HAP-1 (cell line): ENCODE measurements around the gene RHCG.

Experiments
- DNase-seq, 2 experiments: peaks; one replicate each; pipeline ENCODE4 v3.0.0-alpha.2; 2016 to 2020; ENCODE audit warnings: low spot score in 2 of 2
- H3K27me3 ChIP-seq: fragments of 250-450 bp; sonication (Bioruptor Pico); 2 replicates; pipeline ENCODE4 v1.5.1; 2020; ENCODE audit warnings: low read depth, mild to moderate bottlenecking, moderate library complexity
- H3K36me3 ChIP-seq: fragments of 250-450 bp; sonication (Bioruptor Pico); replicated peaks from 2 replicates; pipeline ENCODE4 v1.5.1; 2020; ENCODE audit warnings: mild to moderate bottlenecking
- H3K4me1 ChIP-seq: fragments of 250-450 bp; sonication (Bioruptor Pico); 2 replicates; pipeline ENCODE4 v1.5.1; 2020; ENCODE audit warnings: mild to moderate bottlenecking
- H3K4me3 ChIP-seq: fragments of 250-450 bp; sonication (Bioruptor Pico); 2 replicates; pipeline ENCODE4 v1.5.1; 2020; ENCODE audit warnings: mild to moderate bottlenecking, moderate library complexity
- H3K9me3 ChIP-seq: fragments of 250-450 bp; sonication (Bioruptor Pico); 2 replicates; pipeline ENCODE4 v1.5.1; 2020; ENCODE audit warnings: mild to moderate bottlenecking, moderate library complexity
- in situ Hi-C: fragments of 300-500 bp; cut with MboI; formaldehyde crosslinking; loops from 3 replicates; pipeline ENCODE4 v1.14.3; 2020; ENCODE audit warnings: low sequenced_read_pairs, inconsistent platforms, mixed read lengths

Gene RHCG

DNA sequence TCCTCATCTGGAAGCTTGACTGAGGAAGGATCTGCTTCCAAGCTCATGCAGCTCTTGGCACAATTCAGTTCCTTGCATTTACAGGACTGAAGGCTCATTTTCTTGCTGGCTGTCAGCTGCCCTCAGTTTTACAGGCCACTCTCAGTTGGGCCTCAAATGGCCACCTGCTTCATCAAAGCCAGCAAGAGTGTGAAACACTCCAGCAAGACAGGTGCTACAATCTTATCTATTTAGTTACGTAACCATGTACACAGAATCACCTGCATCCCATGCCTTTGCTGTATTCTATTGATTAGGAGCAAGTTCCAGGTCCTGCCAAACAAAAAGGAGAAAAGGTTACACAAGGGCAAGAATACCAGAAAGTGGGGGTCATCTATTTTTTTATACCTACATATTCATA, 40.8 kb downstream of the RHCG start:
- in situ Hi-C loops, result no loop called here
- no peaks in the 10 kb centered on the region for H3K36me3 ChIP-seq
- H3K27me3 ChIP-seq, result peaks cover 2% of the 10 kb centered on the region; the same call in 1 of the 2 replicates
- H3K9me3 ChIP-seq, result no peaks in the 10 kb centered on the region
- no peaks in the 10 kb centered on the region for H3K4me1 ChIP-seq
- no peak overlapping the region for H3K4me3 ChIP-seq
- DNase-seq, result no peak

DNA sequence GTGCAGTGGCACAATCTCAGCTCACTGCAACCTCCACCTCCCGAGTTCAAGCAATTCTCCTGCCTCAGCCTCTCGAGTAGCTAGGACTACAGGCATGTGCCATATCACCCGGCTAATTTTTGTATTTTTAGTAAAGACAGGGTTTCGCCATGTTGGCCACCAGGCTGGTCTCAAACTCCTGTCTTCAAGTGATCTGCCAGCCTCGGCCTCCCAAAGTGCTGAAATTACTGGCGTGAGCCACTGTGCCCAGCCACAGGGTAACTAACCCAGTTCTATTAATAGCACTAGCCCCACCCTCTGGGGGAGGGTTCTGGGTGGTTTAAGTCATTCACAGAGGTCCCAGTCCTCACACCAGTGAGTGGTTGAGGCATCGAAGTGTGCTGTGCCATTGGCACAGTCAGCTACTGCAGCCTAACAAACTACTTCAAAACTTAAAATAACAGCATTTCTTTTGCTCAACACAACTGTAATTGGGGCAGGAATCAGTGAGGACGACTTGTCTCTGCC, 44.0 kb downstream of the RHCG start:
- H3K27me3 ChIP-seq, result peaks cover 2% of the 10 kb centered on the region; the same call in 1 of the 2 replicates
- H3K9me3 ChIP-seq, result no peaks in the 10 kb centered on the region
- no peaks in the 10 kb centered on the region for H3K36me3 ChIP-seq
- H3K4me3 ChIP-seq, result no peak overlapping the region
- no peak for DNase-seq
- in situ Hi-C loops, result no loop called here
- H3K4me1 ChIP-seq, result no peaks in the 10 kb centered on the region

GRCh38 chr15:89451846-89452245, 44.5 kb downstream of the RHCG start:
- DNase-seq, result no peak
- Histone ChIP-seq H3K4me1 (no peaks in the 10 kb centered on the region), H3K9me3 (no peaks in the 10 kb centered on the region), H3K27me3 (peaks cover 2% of the 10 kb centered on the region; the same call in 1 of the 2 replicates), H3K4me3 (no peak overlapping the region), H3K36me3 (no peaks in the 10 kb centered on the region)
- in situ Hi-C loops, result no loop called here

- H3K27me3 ChIP-seq, result peaks cover 2% of the 10 kb centered on the region; the same call in 1 of the 2 replicates
- H3K4me1 ChIP-seq, result peaks cover 3% of the 10 kb centered on the region; the same call in 1 of the 2 replicates
- H3K36me3 ChIP-seq, result no peaks in the 10 kb centered on the region
- DNase-seq, result no peak
- in situ Hi-C loops, result no loop called here
- no peak overlapping the region for H3K4me3 ChIP-seq
- H3K9me3 ChIP-seq, result no peaks in the 10 kb centered on the region
These were observed 46.0 kb downstream of the RHCG start for GRCh38 chr15:89450076-89451006.

- H3K27me3 ChIP-seq, result peaks cover 2% of the 10 kb centered on the region; the same call in 1 of the 2 replicates
These were observed 47.6 kb downstream of the RHCG start for GRCh38 chr15:89448825-89449224.

DNA sequence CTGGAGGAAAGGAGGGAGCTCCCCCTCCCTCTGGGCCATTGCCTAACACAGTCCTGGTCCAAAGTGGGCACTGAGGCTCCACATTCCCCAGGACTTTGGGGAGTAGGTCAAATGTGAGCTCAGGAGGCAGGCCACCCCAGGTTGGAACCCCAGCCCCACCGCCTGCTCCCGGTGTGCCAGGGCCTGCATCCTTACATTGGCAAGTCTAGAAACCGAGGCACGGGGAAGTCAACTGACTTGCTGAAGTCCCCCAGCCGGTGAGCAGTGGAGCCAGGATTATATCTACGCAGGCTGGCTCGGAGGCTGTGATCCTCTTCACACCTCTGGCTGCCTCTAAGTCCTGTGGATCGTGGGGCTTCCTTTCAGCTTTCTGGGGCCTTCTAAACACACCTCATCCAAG, 48.7 kb downstream of the RHCG start:
- H3K27me3 ChIP-seq, result peaks cover 2% of the 10 kb centered on the region; the same call in 1 of the 2 replicates
- DNase-seq, result no peak
- H3K4me1 ChIP-seq, result peaks cover 3% of the 10 kb centered on the region; the same call in 1 of the 2 replicates
- in situ Hi-C loops, result no loop called here
- no peaks in the 10 kb centered on the region for H3K9me3 ChIP-seq
- H3K36me3 ChIP-seq, result no peaks in the 10 kb centered on the region
- H3K4me3 ChIP-seq, result no peak overlapping the region

More at GRCh38 chr15:89448825-89449224, 47.6 kb downstream of the RHCG start:
- DNase-seq, result no peak
- H3K4me3 ChIP-seq, result no peak overlapping the region
- H3K9me3 ChIP-seq, result no peaks in the 10 kb centered on the region
- H3K4me1 ChIP-seq, result peaks cover 3% of the 10 kb centered on the region; the same call in 1 of the 2 replicates
- in situ Hi-C loops, result no loop called here
- no peaks in the 10 kb centered on the region for H3K36me3 ChIP-seq

- Histone ChIP-seq H3K36me3 (no peaks in the 10 kb centered on the region), H3K27me3 (peaks cover 2% of the 10 kb centered on the region; the same call in 1 of the 2 replicates), H3K4me3 (no peak overlapping the region), H3K4me1 (peaks cover 3% of the 10 kb centered on the region; the same call in 1 of the 2 replicates), H3K9me3 (no peaks in the 10 kb centered on the region)
- DNase-seq, result peak in 1 of 2 experiments; percentile 30
- in situ Hi-C loops, result no loop called here
These were observed 50.0 kb downstream of the RHCG start for GRCh38 chr15:89446255-89446891.

DNA sequence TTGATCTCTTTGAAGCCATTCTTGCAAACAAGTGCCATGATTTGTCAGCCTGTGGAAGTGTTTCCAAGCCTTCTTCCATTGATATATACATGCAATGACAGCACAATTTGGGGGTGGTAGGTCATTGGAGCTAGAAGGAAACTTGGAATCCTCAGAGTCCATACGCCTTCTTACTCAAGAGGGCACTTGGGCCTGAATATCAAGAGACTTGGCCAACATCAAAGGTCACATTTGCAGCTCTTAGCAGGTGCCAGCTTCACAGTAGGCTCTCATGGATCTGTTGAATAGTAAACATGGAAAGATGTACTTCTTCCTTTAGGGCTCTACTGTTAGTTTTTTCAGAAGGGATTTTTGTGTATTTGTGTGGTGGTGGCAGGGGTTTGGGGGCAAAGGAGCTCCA, 50.9 kb downstream of the RHCG start:
- DNase-seq, result no peak
- no peaks in the 10 kb centered on the region; the same call in 1 of the 2 replicates for H3K27me3 ChIP-seq
- in situ Hi-C loops, result no loop called here

GRCh38 chr15:89444241-89445225, 51.9 kb downstream of the RHCG start:
- DNase-seq, result peak in 1 of 2 experiments; percentile 32
- H3K36me3 ChIP-seq, result no peaks in the 10 kb centered on the region
- H3K4me1 ChIP-seq, result peaks cover 3% of the 10 kb centered on the region; the same call in 1 of the 2 replicates
- H3K9me3 ChIP-seq, result no peaks in the 10 kb centered on the region
- H3K27me3 ChIP-seq, result no peaks in the 10 kb centered on the region
- in situ Hi-C loops, result no loop called here
- no peak overlapping the region for H3K4me3 ChIP-seq

More for the DNA sequence above, 50.9 kb downstream of the RHCG start:
- Histone ChIP-seq H3K4me1 (peaks cover 3% of the 10 kb centered on the region; the same call in 1 of the 2 replicates), H3K36me3 (no peaks in the 10 kb centered on the region), H3K4me3 (no peak overlapping the region), H3K9me3 (no peaks in the 10 kb centered on the region)

GRCh38 chr15:89443581-89443980, 52.8 kb downstream of the RHCG start:
- Histone ChIP-seq H3K4me3 (no peak overlapping the region), H3K27me3 (peaks cover 8% of the 10 kb centered on the region; the same call in 1 of the 2 replicates), H3K4me1 (peaks cover 3% of the 10 kb centered on the region; the same call in 1 of the 2 replicates), H3K36me3 (no peaks in the 10 kb centered on the region), H3K9me3 (no peaks in the 10 kb centered on the region)
- no peak for DNase-seq
- in situ Hi-C loops, result no loop called here

- Histone ChIP-seq H3K4me1 (peaks cover 3% of the 10 kb centered on the region; the same call in 1 of the 2 replicates), H3K4me3 (no peak overlapping the region), H3K27me3 (peaks cover 16% of the 10 kb centered on the region), H3K9me3 (no peaks in the 10 kb centered on the region), H3K36me3 (no peaks in the 10 kb centered on the region)
- in situ Hi-C loops, result no loop called here
- DNase-seq, result peak in 1 of 2 experiments; percentile 89
These were observed 53.6 kb downstream of the RHCG start for GRCh38 chr15:89442671-89443307.

GRCh38 chr15:89442155-89442554, 54.2 kb downstream of the RHCG start:
- no peak for DNase-seq
- H3K4me1 ChIP-seq, result peaks cover 3% of the 10 kb centered on the region; the same call in 1 of the 2 replicates
- in situ Hi-C loops, result no loop called here
- no peaks in the 10 kb centered on the region for H3K36me3 ChIP-seq
- H3K27me3 ChIP-seq, result peaks cover 21% of the 10 kb centered on the region
- H3K4me3 ChIP-seq, result no peak overlapping the region
- no peaks in the 10 kb centered on the region for H3K9me3 ChIP-seq
